ENCODE results near the gene DIRAS3.

- TF ChIP-seq CTCF (tag by site-specific recombination; IDR thresholded peaks at IDR 0.05) (no peak), ZNF274 (IDR thresholded peaks at IDR 0.05; ENCODE audit: low read length) (no peak), ZNF274 (tag by site-specific recombination; IDR thresholded peaks at IDR 0.05; ENCODE audit: borderline replicate concordance) (no peak), ZNF768 (tag by site-specific recombination; IDR thresholded peaks at IDR 0.05) (no peak), ZNF416 (tag by site-specific recombination; IDR thresholded peaks at IDR 0.05) (no peak), BCL11A (tag by site-specific recombination; IDR thresholded peaks at IDR 0.05; ENCODE audit: low read depth) (no peak), ZNF645 (tag by site-specific recombination; IDR thresholded peaks at IDR 0.05) (no peak), ZFHX2 (tag by site-specific recombination; conservative IDR thresholded peaks at IDR 0.05) (no peak), REST (tag by site-specific recombination; IDR thresholded peaks at IDR 0.05) (no peak), ZNF112 (tag by site-specific recombination; IDR thresholded peaks at IDR 0.05) (no peak), ZFP69B (tag by site-specific recombination; IDR thresholded peaks at IDR 0.05) (no peak), ZNF776 (tag by site-specific recombination; IDR thresholded peaks at IDR 0.05; ENCODE audit: borderline replicate concordance) (no peak)
- TF ChIP-seq, protein P1, sequence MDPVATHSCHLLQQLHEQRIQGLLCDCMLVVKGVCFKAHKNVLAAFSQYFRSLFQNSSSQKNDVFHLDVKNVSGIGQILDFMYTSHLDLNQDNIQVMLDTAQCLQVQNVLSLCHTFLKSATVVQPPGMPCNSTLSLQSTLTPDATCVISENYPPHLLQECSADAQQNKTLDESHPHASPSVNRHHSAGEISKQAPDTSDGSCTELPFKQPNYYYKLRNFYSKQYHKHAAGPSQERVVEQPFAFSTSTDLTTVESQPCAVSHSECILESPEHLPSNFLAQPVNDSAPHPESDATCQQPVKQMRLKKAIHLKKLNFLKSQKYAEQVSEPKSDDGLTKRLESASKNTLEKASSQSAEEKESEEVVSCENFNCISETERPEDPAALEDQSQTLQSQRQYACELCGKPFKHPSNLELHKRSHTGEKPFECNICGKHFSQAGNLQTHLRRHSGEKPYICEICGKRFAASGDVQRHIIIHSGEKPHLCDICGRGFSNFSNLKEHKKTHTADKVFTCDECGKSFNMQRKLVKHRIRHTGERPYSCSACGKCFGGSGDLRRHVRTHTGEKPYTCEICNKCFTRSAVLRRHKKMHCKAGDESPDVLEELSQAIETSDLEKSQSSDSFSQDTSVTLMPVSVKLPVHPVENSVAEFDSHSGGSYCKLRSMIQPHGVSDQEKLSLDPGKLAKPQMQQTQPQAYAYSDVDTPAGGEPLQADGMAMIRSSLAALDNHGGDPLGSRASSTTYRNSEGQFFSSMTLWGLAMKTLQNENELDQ (tag by site-specific recombination; IDR thresholded peaks at IDR 0.05; ENCODE audit: low read depth), result no peak
Measured at GRCh38 chr1:68074472-68074871, 24.0 kb upstream of the DIRAS3 start.

All from HEK293 (cell line).